HepG2 (cell line): Measurements from ENCODE around the gene OR1F1. TPM values are rescaled to one million over a fixed set of nuclear protein-coding genes. Genes with fewer than 3 reads are reported as not detected.

Source experiments
- ATAC-seq: fragments of 200-7000 bp; cut with Tn5 transposase; 3 replicates; pipeline ENCODE4 v1.9.1; 2020; ENCODE audit warnings: mild to moderate bottlenecking, moderate library complexity
- BruUV-seq: library from RNA; stranded (reverse); fragments of 400-500 nt; replicated peaks from 2 replicates; lab custom pipeline; 2021; lab: Mats Ljungman, UMichigan
- CTCF ChIA-PET: fragments of 300-600 bp; formaldehyde crosslinking; extraction: SDS; loops from one replicate; lab custom pipeline; 2021; ENCODE audit warnings: low total read pairs, inconsistent platforms, low intra/inter-chr PET ratio; lab: Yijun Ruan, JAX
- POLR2A ChIA-PET: fragments of 350-600 bp; sonication (Branson Sonifier 250); formaldehyde crosslinking; loops from one replicate; lab custom pipeline; 2020; ENCODE audit warnings: antibody characterized with exemption, inconsistent platforms; lab: Yijun Ruan, JAX
- DNase-seq: peaks from one replicate; pipeline ENCODE4 v3.0.0-alpha.2; 2015; ENCODE audit warnings: low spot score
- FAIRE-seq: peaks from 3 replicates; lab custom pipeline; 2011; peaks lifted over from hg19 to GRCh38; lab: Jason Lieb, UNC
- H2AFZ ChIP-seq: one replicate; pipeline ENCODE4 v1.6.1; 2011; ENCODE audit warnings: low read length, inconsistent platforms
- H3K27ac ChIP-seq: fragments of 300-600 bp; 3 replicates; pipeline ENCODE4 v1.8.0; 2011; ENCODE audit warnings: mixed run types, mild to moderate bottlenecking, mixed read lengths, low read length, inconsistent platforms; ENCODE audit not compliant: insufficient read depth; ENCODE audit errors: extremely low read length
- H3K27me3 ChIP-seq, 2 experiments: fragments of 200-600 bp in 1 of 2; 2 replicates in 1 of 2; 3 replicates in 1 of 2; pipeline versions ENCODE4 v1.6.0 to v1.8.0; 2011; ENCODE audit warnings: low read length in 2 of 2, mild to moderate bottlenecking in 2 of 2, moderate library complexity in 2 of 2, inconsistent platforms in 1 of 2; ENCODE audit not compliant: insufficient read depth in 2 of 2, control insufficient read depth in 1 of 2
- H3K36me3 ChIP-seq, 2 experiments: fragments of 200-600 bp in 1 of 2; replicated peaks in 1 of 2; 2 replicates in 1 of 2; 3 replicates in 1 of 2; pipeline versions ENCODE4 v1.5.1 to v1.8.0; 2011; ENCODE audit warnings: low read length in 2 of 2, inconsistent platforms in 1 of 2; ENCODE audit not compliant: insufficient read depth in 2 of 2, control insufficient read depth in 1 of 2
- H3K4me1 ChIP-seq: 2 replicates; pipeline ENCODE4 v1.5.1; 2012; ENCODE audit warnings: low read length, inconsistent platforms; ENCODE audit not compliant: insufficient read depth
- H3K4me2 ChIP-seq: 2 replicates; pipeline ENCODE4 v1.6.0; 2011; ENCODE audit warnings: low read depth, low read length, inconsistent platforms
- H3K4me3 ChIP-seq, 3 experiments: fragments of 200-600 bp in 1 of 3; sonication (generic), shearing (Covaris generic) in 1 of 3; replicated peaks in 1 of 3; 2 replicates each; pipeline ENCODE4 v1.5.1; 2011 to 2016; ENCODE audit warnings: low read length in 3 of 3, inconsistent platforms in 2 of 3, low read depth in 2 of 3, mild to moderate bottlenecking in 2 of 3, control low read depth in 1 of 3, mixed read lengths in 1 of 3; ENCODE audit not compliant: insufficient read depth in 1 of 3
- H3K79me2 ChIP-seq: one replicate; pipeline ENCODE4 v1.6.1; 2011; ENCODE audit warnings: low read length, inconsistent platforms; ENCODE audit not compliant: insufficient read depth
- H3K9ac ChIP-seq: 2 replicates; pipeline ENCODE4 v1.6.0; 2011; ENCODE audit warnings: mild to moderate bottlenecking, low read depth, low read length, inconsistent platforms; ENCODE audit not compliant: insufficient read depth
- H3K9me3 ChIP-seq: 2 replicates; pipeline ENCODE4 v1.5.1; 2012; ENCODE audit warnings: mild to moderate bottlenecking, low read length
- H4K20me1 ChIP-seq: 2 replicates; pipeline ENCODE4 v1.6.0; 2011; ENCODE audit warnings: inconsistent platforms, mild to moderate bottlenecking, low read length, moderate library complexity; ENCODE audit not compliant: insufficient read depth
- CREM ChIP-seq, 2 experiments: sonication (generic) in 1 of 2; formaldehyde crosslinking in 1 of 2; IDR thresholded peaks; 2 replicates each; pipeline versions ENCODE4 v1.4.0 to v1.6.1; 2016 to 2020; ENCODE audit warnings: antibody characterized with exemption in 1 of 2, mild to moderate bottlenecking in 1 of 2, missing genetic modification reagents in 1 of 2
- HNF1A ChIP-seq, 2 experiments: sonication (generic) in 1 of 2; formaldehyde crosslinking in 1 of 2; IDR thresholded peaks; 2 replicates each; pipeline versions ENCODE4 v1.4.0 to v1.6.1; 2016 to 2020; ENCODE audit warnings: borderline replicate concordance in 1 of 2, low read depth in 1 of 2, mild to moderate bottlenecking in 1 of 2, missing genetic modification reagents in 1 of 2
- ONECUT2 ChIP-seq: sonication (generic); formaldehyde crosslinking; IDR thresholded peaks from 2 replicates; pipeline ENCODE4 v1.4.0; 2020; ENCODE audit warnings: missing genetic modification reagents
- SIN3A ChIP-seq: IDR thresholded peaks from 2 replicates; pipeline ENCODE4 v1.6.1; 2011; ENCODE audit warnings: low read depth, mild to moderate bottlenecking, control low read depth, low read length, borderline replicate concordance
- TRIM24 ChIP-seq: sonication (generic); formaldehyde crosslinking; IDR thresholded peaks from 2 replicates; pipeline ENCODE4 v1.8.0; 2022; ENCODE audit warnings: mild to moderate bottlenecking, missing genetic modification reagents
- ZHX2 ChIP-seq, 2 experiments: sonication (generic) in 1 of 2; formaldehyde crosslinking in 1 of 2; IDR thresholded peaks; 2 replicates each; pipeline versions ENCODE4 v1.6.1 to v1.9.0; 2014 to 2022; ENCODE audit warnings: antibody characterized with exemption in 1 of 2, borderline replicate concordance in 1 of 2, inconsistent platforms in 1 of 2, low read depth in 1 of 2, missing genetic modification reagents in 1 of 2
- ZNF121 ChIP-seq: sonication (generic); formaldehyde crosslinking; IDR thresholded peaks from 2 replicates; pipeline ENCODE4 v1.5.0; 2020; ENCODE audit warnings: mild to moderate bottlenecking, missing genetic modification reagents
- ZNF33B ChIP-seq: sonication (generic); formaldehyde crosslinking; IDR thresholded peaks from 2 replicates; pipeline ENCODE4 v1.5.1; 2020; ENCODE audit warnings: mild to moderate bottlenecking, missing genetic modification reagents
- ZNF724P ChIP-seq: sonication (generic); formaldehyde crosslinking; IDR thresholded peaks from 2 replicates; pipeline ENCODE4 v1.8.0; 2022; ENCODE audit warnings: missing genetic modification reagents, borderline replicate concordance
- ZNF737 ChIP-seq: sonication (generic); formaldehyde crosslinking; IDR thresholded peaks from 2 replicates; pipeline ENCODE4 v1.5.0; 2020; ENCODE audit warnings: missing genetic modification reagents, mild to moderate bottlenecking, borderline replicate concordance
- WGBS: methylation state at CpG from one replicate; pipeline ENCODE4 v1.1.6; 2017; ENCODE audit warnings: low lambda C conversion rate; 5-methylcytosine and 5-hydroxymethylcytosine counted together
- in situ Hi-C: cut with HindIII; loops from 2 replicates; pipeline ENCODE4 v1.10.0; 2017; ENCODE audit warnings: low pct_unique_long_range_greater_than_20kb; ENCODE audit not compliant: extremely low pct_ligation_motif_present
- intact Hi-C: fragments of 100-400 bp; cut with micrococcal nuclease; formaldehyde crosslinking; loops from one replicate; pipeline ENCODE4 v1.10.0; 2022; ENCODE audit not compliant: unreplicated experiment
- polyA plus RNA-seq, 8 experiments: library from polyadenylated mRNA; depleted of rRNA in 3 of 8; stranded (reverse) in 7 of 8; unstranded in 1 of 8; fragments of >200 nt; fragmentation: Illumina TruSeq in 4 of 8; extraction: Trizol in 4 of 8; gene quantifications; 2 replicates each; pipeline versions ENCODE4 v1.2.1 to v1.2.3, GENCODE V29; 2011 to 2016; ENCODE audit warnings: low read depth in 4 of 8, missing spikeins in 1 of 8, mixed read lengths in 1 of 8; ENCODE audit not compliant: insufficient read depth in 1 of 8
- total RNA-seq, 5 experiments: library from RNA; depleted of rRNA; stranded (reverse); fragments of >200 nt; fragmentation: Illumina TruSeq; extraction: Trizol; gene quantifications; 2 replicates each; pipeline ENCODE4 v1.2.3, GENCODE V29; 2016; ENCODE audit warnings: low read depth in 1 of 5

Gene OR1F1
- total and polyA plus RNA-seq, 2 of the 13 experiments (the other 11 are each of a cell fraction or from before 2014, with no cell fraction given): 0.90 TPM; not detected in 1

GRCh38 chr16:3144321-3144983 is 43.6 kb upstream of the OR1F1 start:
- intact Hi-C loops: no loop called here
- TF ChIP-seq CREM (IDR thresholded peaks at IDR 0.05): 0 out of 2 replicates have a peak, but pooled peaks have one; percentile 3
- no peak for TF ChIP-seq CREM (CRISPR knock-in tag; IDR thresholded peaks at IDR 0.05)
- no peak for TF ChIP-seq ZHX2 (IDR thresholded peaks at IDR 0.05; ENCODE audit: low read depth)
- TF ChIP-seq ZHX2 (CRISPR knock-in tag; IDR thresholded peaks at IDR 0.05; ENCODE audit: borderline replicate concordance): no peak
- no peak for TF ChIP-seq ONECUT2 (CRISPR knock-in tag)
- 0 out of 2 replicates have a peak, but pooled peaks have one; percentile 9 for TF ChIP-seq ZNF724P
- no peak for TF ChIP-seq ZNF737
- TF ChIP-seq SIN3A: no peak
- TF ChIP-seq ZNF121: no peak
- no peak for TF ChIP-seq TRIM24 (CRISPR knock-in tag)
- TF ChIP-seq HNF1A (IDR thresholded peaks at IDR 0.05; ENCODE audit: low read depth): no peak
- no peak for TF ChIP-seq HNF1A (CRISPR knock-in tag; IDR thresholded peaks at IDR 0.05; ENCODE audit: borderline replicate concordance)
- no peak for TF ChIP-seq ZNF33B (CRISPR knock-in tag)

More at GRCh38 chr16:3144321-3144983, 43.6 kb upstream of the OR1F1 start:
- peaks cover 62% of the 10 kb centered on the region for H3K4me1 ChIP-seq
- no peaks in the 10 kb centered on the region for H3K79me2 ChIP-seq
- no peaks in the 10 kb centered on the region for H3K9me3 ChIP-seq
- in situ Hi-C loops: no loop called here
- H4K20me1 ChIP-seq: no peaks in the 10 kb centered on the region
- DNase-seq: no peak
- no peak overlapping the region for H2AFZ ChIP-seq
- WGBS: 67% methylated on average over 2 of the region's 18 CpGs
- H3K4me2 ChIP-seq: peak overlapping the region; percentile 84
- no peaks in the 10 kb centered on the region for H3K36me3 ChIP-seq
- ChIA-PET CTCF (no interaction called here), POLR2A (interaction anchor here (1.2 to 1.9 kb wide), 3 partner anchors 10 to 13 kb away, joined by 3 to 26 read pairs (median 7); partner anchors contain the start of gene ZNF213)
- H3K27ac ChIP-seq: peak overlapping the region; percentile 40
- no TSS peak for BruUV-seq
- H3K4me3 ChIP-seq: peak overlapping the region in 2 of 3 experiments; percentile 30 to 69; a peak in 5 of 6 replicates
- ATAC-seq: peak; percentile 18
- H3K27me3 ChIP-seq: peaks cover 0 to 26% of the 10 kb centered on the region in 2 experiments; a peak in 3 of 5 replicates
- H3K9ac ChIP-seq: peak overlapping the region; percentile 42; the same call in 1 of the 2 replicates
- no peak for FAIRE-seq
